Endothelial cell of umbilical vein (primary cell): ENCODE results near the gene THTPA. TPM values are rescaled to one million over a fixed set of nuclear protein-coding genes. Genes with fewer than 3 reads are reported as not detected.

ENCODE experiments used
- BruUV-seq: library from RNA; stranded (reverse); fragments of 400-500 nt; replicated peaks from 2 replicates; lab custom pipeline; 2021; lab: Mats Ljungman, UMichigan
- CTCF ChIA-PET: fragments of 300-600, 350-600 bp; sonication (Branson Sonifier 250); formaldehyde crosslinking; loops from one replicate; lab custom pipeline; 2021; ENCODE audit warnings: antibody characterized with exemption, inconsistent platforms; lab: Charles Lee
- POLR2A ChIA-PET: fragments of 300-600, 350-600 bp; sonication (Branson Sonifier 250); formaldehyde crosslinking; loops from one replicate; lab custom pipeline; 2021; ENCODE audit warnings: antibody characterized with exemption, inconsistent platforms; lab: Charles Lee
- DNase-seq: peaks from one replicate; pipeline ENCODE4 v3.0.0-alpha.2; 2011; ENCODE audit warnings: low read depth, low spot score
- FAIRE-seq: peaks from 2 replicates; lab custom pipeline; 2011; peaks lifted over from hg19 to GRCh38; lab: Jason Lieb, UNC
- H2AFZ ChIP-seq: 2 replicates; pipeline ENCODE4 v1.6.0; 2012; ENCODE audit warnings: low read depth, low read length, control low read depth, inconsistent platforms
- H3K27ac ChIP-seq: 2 replicates; pipeline ENCODE4 v1.5.1; 2011; ENCODE audit warnings: low read depth, mild to moderate bottlenecking, control low read depth, low read length, moderate library complexity; ENCODE audit not compliant: insufficient read depth
- H3K27me3 ChIP-seq, 2 experiments: 2 replicates each; pipeline versions ENCODE4 v1.6.0 to v1.6.1; 2011; ENCODE audit warnings: low read length in 2 of 2, mixed read lengths in 1 of 2; ENCODE audit not compliant: control insufficient read depth in 2 of 2, insufficient read depth in 2 of 2
- H3K36me3 ChIP-seq, 2 experiments: 2 replicates in 1 of 2; 3 replicates in 1 of 2; pipeline ENCODE4 v1.5.1; 2011; ENCODE audit warnings: low read length in 2 of 2, mild to moderate bottlenecking in 1 of 2, moderate library complexity in 1 of 2; ENCODE audit not compliant: control insufficient read depth in 2 of 2, insufficient read depth in 2 of 2; ENCODE audit errors: extremely low read depth in 1 of 2
- H3K4me1 ChIP-seq: 3 replicates; pipeline ENCODE4 v1.5.1; 2011; ENCODE audit warnings: mild to moderate bottlenecking, low read length; ENCODE audit not compliant: control insufficient read depth, insufficient read depth; ENCODE audit errors: extremely low read depth
- H3K4me2 ChIP-seq: 2 replicates; pipeline ENCODE4 v1.6.1; 2011; ENCODE audit warnings: low read length, control low read depth, mixed read lengths; ENCODE audit not compliant: insufficient read depth
- H3K4me3 ChIP-seq, 3 experiments: fragments of 200-600 bp in 1 of 3; sonication (generic), shearing (Covaris generic) in 1 of 3; replicated peaks in 1 of 3; 2 replicates each; pipeline ENCODE4 v1.5.1; 2011 to 2016; ENCODE audit warnings: control low read depth in 3 of 3, low read length in 3 of 3, mild to moderate bottlenecking in 2 of 3, inconsistent platforms in 1 of 3, low read depth in 1 of 3, moderate library complexity in 1 of 3; ENCODE audit not compliant: insufficient read depth in 1 of 3
- H3K79me2 ChIP-seq: 2 replicates; pipeline ENCODE4 v1.6.0; 2012; ENCODE audit warnings: low read length, inconsistent platforms; ENCODE audit not compliant: control insufficient read depth, insufficient read depth
- H3K9ac ChIP-seq: replicated peaks from 2 replicates; pipeline ENCODE3; 2011; ENCODE audit warnings: low read length, control low read depth; ENCODE audit not compliant: insufficient read depth; ENCODE audit errors: extremely low read depth
- H3K9me1 ChIP-seq: replicated peaks from 3 replicates; pipeline ENCODE4 v1.6.0; 2011; ENCODE audit warnings: mild to moderate bottlenecking, low read length; ENCODE audit not compliant: control insufficient read depth, insufficient read depth; ENCODE audit errors: extremely low read depth
- H3K9me3 ChIP-seq: replicated peaks from 2 replicates; pipeline ENCODE4 v1.5.1; 2012; ENCODE audit warnings: low read length, inconsistent platforms; ENCODE audit not compliant: control insufficient read depth, insufficient read depth
- H4K20me1 ChIP-seq: replicated peaks from 2 replicates; pipeline ENCODE3; 2011; ENCODE audit warnings: mild to moderate bottlenecking, low read length; ENCODE audit not compliant: control insufficient read depth, insufficient read depth; ENCODE audit errors: extremely low read depth
- CTCF ChIP-seq, 2 donors: IDR thresholded peaks; 1 replicate in 1 of 2; 2 replicates in 1 of 2; pipeline ENCODE4 v1.5.1; 2011; ENCODE audit warnings: low read length in 2 of 2, mild to moderate bottlenecking in 2 of 2, moderate library complexity in 2 of 2, control low read depth in 1 of 2, inconsistent platforms in 1 of 2, low read depth in 1 of 2; ENCODE audit not compliant: insufficient read depth in 1 of 2; ENCODE audit errors: extremely low read depth in 1 of 2
- EZH2 ChIP-seq: IDR thresholded peaks from 2 replicates; pipeline ENCODE4 v1.6.1; 2012; ENCODE audit warnings: borderline replicate concordance, low read depth, mild to moderate bottlenecking, moderate library complexity, low read length, inconsistent platforms; ENCODE audit not compliant: severe bottlenecking
- FOS ChIP-seq: IDR thresholded peaks from 2 replicates; pipeline ENCODE4 v1.6.1; 2011; ENCODE audit warnings: mild to moderate bottlenecking, low read length, moderate library complexity, borderline replicate concordance; ENCODE audit not compliant: insufficient read depth
- JUN ChIP-seq: IDR thresholded peaks from 2 replicates; pipeline ENCODE4 v1.6.1; 2011; ENCODE audit warnings: borderline replicate concordance, low read depth; ENCODE audit not compliant: insufficient read length, insufficient read depth
- MYC ChIP-seq: IDR thresholded peaks from one replicate; pipeline ENCODE4 v1.6.1; 2011; ENCODE audit warnings: mild to moderate bottlenecking, low read depth, low read length
- POLR2A ChIP-seq: IDR thresholded peaks from 2 replicates; pipeline ENCODE4 v1.6.1; 2012; ENCODE audit warnings: low read depth, mild to moderate bottlenecking, control low read depth, low read length
- POLR2AphosphoS5 ChIP-seq: IDR thresholded peaks from 2 replicates; pipeline ENCODE4 v1.6.1; 2012; ENCODE audit warnings: low read depth, mild to moderate bottlenecking, control low read depth, low read length, moderate library complexity; ENCODE audit not compliant: insufficient read depth
- dilution Hi-C: fragments of 300-500 bp; cut with MboI; formaldehyde crosslinking; loops from one replicate; pipeline ENCODE4 v1.15.0; 2019; ENCODE audit warnings: low sequenced_read_pairs; ENCODE audit not compliant: extremely low pct_ligation_motif_present
- intact Hi-C: fragments of 100-400 bp; cut with micrococcal nuclease; formaldehyde crosslinking; loops from one replicate; pipeline ENCODE4 v1.10.0; 2022
- polyA plus RNA-seq, 4 experiments: library from polyadenylated mRNA; depleted of rRNA in 3 of 4; stranded (reverse) in 3 of 4; unstranded in 1 of 4; fragments of >200 nt; gene quantifications; 2 replicates each; pipeline versions ENCODE4 v1.2.1 to v1.2.3, GENCODE V29; 2011 to 2012; ENCODE audit warnings: missing spikeins in 1 of 4
- total RNA-seq: library from RNA; stranded (reverse); gene quantifications from 2 replicates; pipeline ENCODE4 v1.2.3, GENCODE V29; 2021

The THTPA gene
- total and polyA plus RNA-seq, 2 donors (not counting 3 experiments of a cell fraction or from before 2014, with no cell fraction given), result 10.8 to 12.5 TPM

- CTCF ChIA-PET, result interaction anchor here (0.7 to 1.9 kb wide), 4 partner anchors 9 to 343 kb away, joined by 3 to 14 read pairs (median 4); no protein-coding TSS in a partner anchor
- Histone ChIP-seq H3K4me1 (peaks cover 4% of the 10 kb centered on the region), H3K9me3 (no peaks in the 10 kb centered on the region), H3K9ac (peak within 1 kb of the TSS; percentile 46), H4K20me1 (no peaks in the 10 kb centered on the region), H3K9me1 (no peaks in the 10 kb centered on the region), H3K27me3 (peaks cover 2 to 3% of the 10 kb centered on the region in 2 experiments), H2AFZ (peak within 1 kb of the TSS; percentile 93), H3K79me2 (no peaks in the 10 kb centered on the region), H3K27ac (no peak within 1 kb of the TSS), H3K4me3 (peak within 1 kb of the TSS; percentile 49 to 65 (median 60)), H3K4me2 (peak within 1 kb of the TSS; percentile 84), H3K36me3 (no peaks in the 10 kb centered on the region)
- POLR2A ChIA-PET, result interaction anchor here (0.6 kb wide), 1 partner anchor 16 kb away, joined by 5 read pairs; the partner anchor contains the start of gene ZFHX2
- dilution Hi-C loops, result no loop called here
- peak; percentile 49 for DNase-seq
- TF ChIP-seq POLR2A, result peak; percentile 75
- TF ChIP-seq MYC, result no peak
- TF ChIP-seq FOS, result no peak
- no peak for TF ChIP-seq CTCF (IDR thresholded peaks at IDR 0.05; ENCODE audit: extremely low read depth in 1 of 2, insufficient read depth in 1 of 2, low read depth in 1 of 2, low read length in 2 of 2)
- TF ChIP-seq JUN, result no peak
- TF ChIP-seq POLR2AphosphoS5, result no peak
- no peak for TF ChIP-seq EZH2
- FAIRE-seq, result peak; percentile 64
- BruUV-seq, result TSS peak; percentile 51
- intact Hi-C loops, result no loop called here
Measured at GRCh38 chr14:23567186-23568020, 11.3 kb downstream of the THTPA start, which contains the start of gene AP1G2. TSS of gene AP1G2 (minus strand) at chr14:23567791. CDS start at chr14:23567314, 477 bp downstream.
